Brain microvascular endothelial cell (primary cell): ENCODE measurements around the gene CACNA1D.

Experiments used
- DNase-seq: peaks from one replicate; pipeline ENCODE4 v3.0.0-alpha.2; 2020
- H3K27ac ChIP-seq: fragments of 250-450 bp; sonication (Bioruptor Pico); 2 replicates; pipeline ENCODE4 v1.5.1; 2020; ENCODE audit warnings: mild to moderate bottlenecking, moderate library complexity
- H3K27me3 ChIP-seq: fragments of 250-450 bp; sonication (Bioruptor Pico); replicated peaks from 2 replicates; pipeline ENCODE4 v1.5.1; 2020; ENCODE audit warnings: mild to moderate bottlenecking
- H3K36me3 ChIP-seq: fragments of 250-450 bp; sonication (Bioruptor Pico); replicated peaks from 2 replicates; pipeline ENCODE4 v1.5.1; 2020; ENCODE audit warnings: mild to moderate bottlenecking
- H3K4me3 ChIP-seq: 2 replicates; pipeline ENCODE4 v1.5.1; 2011; ENCODE audit warnings: low read depth, mild to moderate bottlenecking, control low read depth, low read length, moderate library complexity
- in situ Hi-C: cut with HindIII; loops from 2 replicates; pipeline ENCODE4 v1.10.0; 2017; ENCODE audit warnings: low sequenced_read_pairs, low pct_ligation_motif_present
- TF ChIP-seq, protein P1 (sequence below): IDR thresholded peaks from 2 replicates; pipeline ENCODE4 v1.5.1; 2011; ENCODE audit warnings: low read depth, mild to moderate bottlenecking, moderate library complexity, low read length, control low read depth, inconsistent platforms; ENCODE audit errors: missing control alignments

Gene CACNA1D

GRCh38 chr3:53485675-53486403, 8.6 kb upstream of the CACNA1D start:
- TF ChIP-seq, protein P1, sequence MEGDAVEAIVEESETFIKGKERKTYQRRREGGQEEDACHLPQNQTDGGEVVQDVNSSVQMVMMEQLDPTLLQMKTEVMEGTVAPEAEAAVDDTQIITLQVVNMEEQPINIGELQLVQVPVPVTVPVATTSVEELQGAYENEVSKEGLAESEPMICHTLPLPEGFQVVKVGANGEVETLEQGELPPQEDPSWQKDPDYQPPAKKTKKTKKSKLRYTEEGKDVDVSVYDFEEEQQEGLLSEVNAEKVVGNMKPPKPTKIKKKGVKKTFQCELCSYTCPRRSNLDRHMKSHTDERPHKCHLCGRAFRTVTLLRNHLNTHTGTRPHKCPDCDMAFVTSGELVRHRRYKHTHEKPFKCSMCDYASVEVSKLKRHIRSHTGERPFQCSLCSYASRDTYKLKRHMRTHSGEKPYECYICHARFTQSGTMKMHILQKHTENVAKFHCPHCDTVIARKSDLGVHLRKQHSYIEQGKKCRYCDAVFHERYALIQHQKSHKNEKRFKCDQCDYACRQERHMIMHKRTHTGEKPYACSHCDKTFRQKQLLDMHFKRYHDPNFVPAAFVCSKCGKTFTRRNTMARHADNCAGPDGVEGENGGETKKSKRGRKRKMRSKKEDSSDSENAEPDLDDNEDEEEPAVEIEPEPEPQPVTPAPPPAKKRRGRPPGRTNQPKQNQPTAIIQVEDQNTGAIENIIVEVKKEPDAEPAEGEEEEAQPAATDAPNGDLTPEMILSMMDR: no peak
- Histone ChIP-seq H3K36me3 (no peaks in the 10 kb centered on the region), H3K27ac (no peak overlapping the region), H3K27me3 (peaks cover 2% of the 10 kb centered on the region), H3K4me3 (no peak overlapping the region)
- DNase-seq: no peak
- in situ Hi-C loops: no loop called here

DNA sequence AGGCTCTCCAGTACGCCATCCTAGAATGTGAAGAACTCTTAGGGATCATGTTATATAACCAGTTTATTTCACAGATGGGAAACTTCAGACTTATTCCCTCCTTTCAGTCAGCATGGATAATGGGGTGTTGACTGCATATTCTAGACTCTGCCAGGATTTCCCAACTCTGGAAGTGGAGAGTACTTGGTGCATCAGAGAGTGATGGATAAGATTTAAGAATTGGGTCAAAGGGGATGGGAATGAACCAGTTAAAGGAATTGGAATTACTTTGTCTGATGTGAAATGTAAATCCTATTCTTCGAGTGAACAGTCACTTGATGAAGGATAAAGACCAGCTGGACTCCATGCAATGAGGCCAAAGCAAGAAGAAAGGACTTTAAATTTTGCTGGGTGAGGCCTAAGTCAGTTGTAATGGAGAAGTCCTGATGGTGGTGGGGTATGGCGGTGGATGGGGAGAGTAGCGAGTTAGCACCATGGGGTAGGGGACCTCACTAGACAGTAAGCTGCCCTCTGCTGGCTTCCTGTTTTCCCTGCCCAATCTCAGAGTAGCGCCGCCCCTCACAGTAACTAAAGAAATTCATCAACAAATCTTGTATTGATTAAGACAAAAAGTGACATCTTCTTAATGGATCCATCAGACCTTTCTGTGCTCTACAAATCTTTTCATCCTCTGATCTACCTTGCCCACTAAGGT, 7.3 kb upstream of the CACNA1D start:
- no peak for DNase-seq
- Histone ChIP-seq H3K4me3 (no peak overlapping the region), H3K27ac (no peak overlapping the region), H3K27me3 (peaks cover 3% of the 10 kb centered on the region), H3K36me3 (no peaks in the 10 kb centered on the region)
- TF ChIP-seq, protein P1: peak; percentile 22
- in situ Hi-C loops: no loop called here

GRCh38 chr3:53489386-53489785, 5.0 kb upstream of the CACNA1D start:
- Histone ChIP-seq H3K36me3 (no peaks in the 10 kb centered on the region), H3K27me3 (peaks cover 19% of the 10 kb centered on the region), H3K4me3 (no peak overlapping the region), H3K27ac (no peak overlapping the region)
- in situ Hi-C loops: no loop called here
- DNase-seq: no peak
- TF ChIP-seq, protein P1: no peak

GRCh38 chr3:53489787-53490458, 4.5 kb upstream of the CACNA1D start:
- TF ChIP-seq, protein P1: no peak
- no peaks in the 10 kb centered on the region for H3K36me3 ChIP-seq
- no peak overlapping the region for H3K27ac ChIP-seq
- no peak overlapping the region for H3K4me3 ChIP-seq
- DNase-seq: no peak
- in situ Hi-C loops: no loop called here
- peaks cover 19% of the 10 kb centered on the region for H3K27me3 ChIP-seq

DNA sequence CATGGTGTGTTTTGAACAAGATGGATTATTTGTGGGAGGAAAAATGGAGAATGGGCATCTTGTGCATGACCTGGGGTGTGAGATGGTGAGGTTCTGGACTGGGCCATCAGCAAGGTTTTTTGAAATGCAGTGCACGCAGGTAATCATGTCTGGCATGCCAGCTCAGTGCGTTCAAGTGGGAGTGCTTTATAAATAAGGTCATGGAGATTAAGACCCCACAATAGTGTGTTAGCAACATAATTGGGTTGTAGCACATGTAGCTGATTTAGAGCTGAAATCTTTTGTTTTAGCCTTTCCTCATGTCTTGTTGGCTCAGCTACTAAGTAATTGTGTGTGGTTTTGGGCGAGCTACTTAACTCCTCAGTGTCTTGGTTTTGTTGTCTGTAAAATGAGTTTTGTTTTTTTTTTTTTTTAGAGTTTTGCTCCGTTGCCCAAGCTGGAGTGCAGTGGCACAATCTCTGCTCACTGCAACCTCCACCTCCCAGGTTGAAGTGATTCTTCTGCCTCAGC, 3.9 kb upstream of the CACNA1D start:
- in situ Hi-C loops: no loop called here
- H3K4me3 ChIP-seq: no peak overlapping the region
- no peak overlapping the region for H3K27ac ChIP-seq
- TF ChIP-seq, protein P1: no peak
- H3K27me3 ChIP-seq: peaks cover 25% of the 10 kb centered on the region
- no peak for DNase-seq
- H3K36me3 ChIP-seq: no peaks in the 10 kb centered on the region
